Liver (tissue), 9 donors: ENCODE results near the gene VCP. TPM values are rescaled to one million over a fixed set of nuclear protein-coding genes. Genes with fewer than 3 reads are reported as not detected.
A peak's percentile ranks its signal among the peaks of the same experiment; 100 is the strongest.

Experiments
- DNase-seq: peaks from one replicate; pipeline ENCODE4 v3.0.0-alpha.2; 2017; ENCODE audit warnings: low spot score
- H3K27ac ChIP-seq, 2 donors: one replicate each; pipeline ENCODE4 v1.7.0; 2013; ENCODE audit warnings: inconsistent platforms in 2 of 2, low read length in 2 of 2, control low read depth in 1 of 2, low read depth in 1 of 2, mild to moderate bottlenecking in 1 of 2
- H3K27me3 ChIP-seq, 4 donors: one replicate each; pipeline versions ENCODE4 v1.6.1 to v1.7.0; 2013; ENCODE audit warnings: low read length in 3 of 4, inconsistent platforms in 1 of 4, mild to moderate bottlenecking in 1 of 4, moderate library complexity in 1 of 4; ENCODE audit not compliant: control insufficient read depth in 4 of 4, insufficient read depth in 4 of 4
- H3K36me3 ChIP-seq, 4 donors: one replicate each; pipeline versions ENCODE4 v1.6.1 to v1.7.0; 2013; ENCODE audit warnings: low read length in 3 of 4, mild to moderate bottlenecking in 3 of 4, low read depth in 1 of 4, moderate library complexity in 1 of 4; ENCODE audit not compliant: control insufficient read depth in 4 of 4, insufficient read depth in 3 of 4
- H3K4me1 ChIP-seq, 4 donors: one replicate each; pipeline versions ENCODE4 v1.6.1 to v1.7.0; 2013; ENCODE audit warnings: low read length in 3 of 4, mild to moderate bottlenecking in 3 of 4, moderate library complexity in 1 of 4; ENCODE audit not compliant: control insufficient read depth in 4 of 4, insufficient read depth in 4 of 4
- H3K4me3 ChIP-seq, 3 donors: one replicate each; pipeline versions ENCODE4 v1.6.1 to v1.7.0; 2013; ENCODE audit warnings: low read length in 3 of 3, control low read depth in 1 of 3, low read depth in 1 of 3, mild to moderate bottlenecking in 1 of 3
- H3K9ac ChIP-seq, 2 donors: one replicate each; pipeline ENCODE4 v1.7.0; 2013; ENCODE audit warnings: low read length in 2 of 2, mild to moderate bottlenecking in 2 of 2, moderate library complexity in 2 of 2, control low read depth in 1 of 2, low read depth in 1 of 2
- H3K9me3 ChIP-seq, 4 donors: one replicate each; pipeline versions ENCODE4 v1.6.1 to v1.7.0; 2013; ENCODE audit warnings: low read length in 3 of 4; ENCODE audit not compliant: control insufficient read depth in 4 of 4
- EGR1 ChIP-seq, 2 donors: IDR thresholded peaks; 2 replicates each; pipeline ENCODE4 v1.6.1; 2016 to 2018; ENCODE audit warnings: antibody characterized with exemption in 2 of 2, low read depth in 2 of 2
- FOXA1 ChIP-seq: IDR thresholded peaks from 2 replicates; pipeline ENCODE4 v1.6.1; 2016; ENCODE audit warnings: antibody characterized with exemption
- FOXA2 ChIP-seq: IDR thresholded peaks from 2 replicates; pipeline ENCODE4 v1.6.1; 2016; ENCODE audit warnings: antibody characterized with exemption
- HNF4G ChIP-seq: IDR thresholded peaks from 2 replicates; pipeline ENCODE4 v1.6.1; 2016; ENCODE audit warnings: antibody characterized with exemption
- JUND ChIP-seq, 2 donors: IDR thresholded peaks; 2 replicates each; pipeline ENCODE4 v1.6.1; 2016; ENCODE audit warnings: antibody characterized with exemption in 2 of 2
- SP1 ChIP-seq: IDR thresholded peaks from 2 replicates; pipeline ENCODE4 v1.6.1; 2018; ENCODE audit warnings: antibody characterized with exemption, mild to moderate bottlenecking
- TAF1 ChIP-seq: conservative IDR thresholded peaks from 2 replicates; pipeline ENCODE4 v1.6.1; 2016; ENCODE audit warnings: antibody characterized with exemption, mild to moderate bottlenecking
- WGBS: extraction: QIAGEN DNeasy Blood & Tissue Kit; methylation state at CpG from one replicate; pipeline ENCODE4 v1.1.7; 2013; 5-methylcytosine and 5-hydroxymethylcytosine counted together
- polyA plus RNA-seq, 2 donors: library from polyadenylated mRNA; stranded (reverse) in 1 of 2; unstranded in 1 of 2; fragments of 200-250 nt in 1 of 2; fragments of >200 nt in 1 of 2; fragmentation: Nextera tagmentation in 1 of 2; extraction: Ambion mirVana in 1 of 2; gene quantifications; one replicate each; pipeline versions ENCODE4 v1.2.1 to v1.2.3, GENCODE V29; 2013 to 2015
- total RNA-seq, 2 donors: library from RNA; depleted of rRNA; stranded (reverse); fragments of >200 nt; gene quantifications; one replicate each; pipeline ENCODE4 v1.2.3, GENCODE V29; 2014
- TF ChIP-seq, protein P1 (sequence below): IDR thresholded peaks from 2 replicates; pipeline ENCODE4 v1.6.1; 2016; ENCODE audit warnings: antibody characterized with exemption
- TF ChIP-seq, protein P2 (sequence below): fragments of 150-350 bp; IDR thresholded peaks from 2 replicates; pipeline ENCODE4 v1.5.1; 2017; ENCODE audit warnings: improper control_type of control experiment, low read depth, low read length; ENCODE audit not compliant: missing input control
- TF ChIP-seq, protein P3 (sequence below): IDR thresholded peaks from 2 replicates; pipeline ENCODE4 v1.6.1; 2016; ENCODE audit warnings: antibody characterized with exemption
- TF ChIP-seq, protein P4 (sequence below): IDR thresholded peaks from 2 replicates; pipeline ENCODE4 v1.6.1; 2016; ENCODE audit warnings: antibody characterized with exemption, mild to moderate bottlenecking
- donor health status: healthy.
- donor health status: healthy.
- donor health status: healthy.
- donor health status: healthy.
- donor health status: healthy.

VCP gene
- total and polyA plus RNA-seq, 4 donors = 57.6 to 248 (median 153) TPM

DNA sequence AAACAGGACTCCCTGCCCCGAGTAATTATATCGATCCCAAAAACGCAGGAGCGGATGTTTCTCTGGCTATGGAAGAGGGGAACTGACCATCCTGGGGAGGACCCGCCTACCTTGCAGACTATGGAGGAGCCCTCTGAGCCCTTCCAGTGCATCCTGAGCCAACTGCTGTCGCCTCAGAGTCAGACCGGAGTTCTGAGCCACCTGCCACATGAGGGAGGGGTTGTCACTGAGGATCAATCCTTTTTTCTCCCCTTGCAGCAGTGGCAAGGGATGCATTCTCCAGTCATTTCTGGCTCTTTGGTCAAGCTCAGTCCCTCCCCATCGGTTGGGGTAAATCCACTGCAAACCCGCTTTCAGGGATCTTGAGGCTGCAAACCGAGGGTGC is 6.6 kb upstream of the VCP start:
- no peak for DNase-seq
- Histone ChIP-seq H3K4me1 (peaks cover 2 to 17% (median 14%) of the 10 kb centered on the region in 4 donors), H3K4me3 (peak overlapping the region; percentile 88 to 95 (median 95)), H3K9ac (peak overlapping the region; percentile 4 to 8), H3K36me3 (peaks cover 0 to 5% (median 0%) of the 10 kb centered on the region in 4 donors), H3K9me3 (no peaks in the 10 kb centered on the region), H3K27me3 (no peaks in the 10 kb centered on the region), H3K27ac (peak overlapping the region; percentile 32 to 75)
- no peak for TF ChIP-seq JUND (IDR thresholded peaks at IDR 0.05)
- TF ChIP-seq, protein P1, sequence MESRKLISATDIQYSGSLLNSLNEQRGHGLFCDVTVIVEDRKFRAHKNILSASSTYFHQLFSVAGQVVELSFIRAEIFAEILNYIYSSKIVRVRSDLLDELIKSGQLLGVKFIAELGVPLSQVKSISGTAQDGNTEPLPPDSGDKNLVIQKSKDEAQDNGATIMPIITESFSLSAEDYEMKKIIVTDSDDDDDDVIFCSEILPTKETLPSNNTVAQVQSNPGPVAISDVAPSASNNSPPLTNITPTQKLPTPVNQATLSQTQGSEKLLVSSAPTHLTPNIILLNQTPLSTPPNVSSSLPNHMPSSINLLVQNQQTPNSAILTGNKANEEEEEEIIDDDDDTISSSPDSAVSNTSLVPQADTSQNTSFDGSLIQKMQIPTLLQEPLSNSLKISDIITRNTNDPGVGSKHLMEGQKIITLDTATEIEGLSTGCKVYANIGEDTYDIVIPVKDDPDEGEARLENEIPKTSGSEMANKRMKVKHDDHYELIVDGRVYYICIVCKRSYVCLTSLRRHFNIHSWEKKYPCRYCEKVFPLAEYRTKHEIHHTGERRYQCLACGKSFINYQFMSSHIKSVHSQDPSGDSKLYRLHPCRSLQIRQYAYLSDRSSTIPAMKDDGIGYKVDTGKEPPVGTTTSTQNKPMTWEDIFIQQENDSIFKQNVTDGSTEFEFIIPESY = no peak
- 18% methylated on average over 10 of the region's 10 CpGs for WGBS

DNA sequence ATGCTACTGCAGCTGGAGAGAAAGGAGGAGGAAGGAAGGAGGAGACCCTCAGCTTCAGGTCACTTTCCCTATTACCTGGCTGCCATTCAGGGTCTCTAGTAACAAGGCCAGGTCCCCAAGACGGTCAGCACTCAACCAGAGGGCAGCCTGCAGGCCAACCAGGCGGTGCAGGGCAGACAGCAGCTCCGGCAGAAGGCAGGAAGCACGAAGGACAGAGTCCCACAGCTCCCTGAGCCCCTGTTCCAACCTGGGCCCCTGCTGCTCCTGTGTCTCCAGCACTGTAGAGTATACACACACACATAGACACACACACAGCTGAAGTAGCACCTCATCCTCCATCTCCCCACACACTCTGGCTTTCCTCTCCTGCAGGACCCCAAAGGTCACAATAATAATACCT is 5.6 kb upstream of the VCP start:
- TF ChIP-seq, protein P2, sequence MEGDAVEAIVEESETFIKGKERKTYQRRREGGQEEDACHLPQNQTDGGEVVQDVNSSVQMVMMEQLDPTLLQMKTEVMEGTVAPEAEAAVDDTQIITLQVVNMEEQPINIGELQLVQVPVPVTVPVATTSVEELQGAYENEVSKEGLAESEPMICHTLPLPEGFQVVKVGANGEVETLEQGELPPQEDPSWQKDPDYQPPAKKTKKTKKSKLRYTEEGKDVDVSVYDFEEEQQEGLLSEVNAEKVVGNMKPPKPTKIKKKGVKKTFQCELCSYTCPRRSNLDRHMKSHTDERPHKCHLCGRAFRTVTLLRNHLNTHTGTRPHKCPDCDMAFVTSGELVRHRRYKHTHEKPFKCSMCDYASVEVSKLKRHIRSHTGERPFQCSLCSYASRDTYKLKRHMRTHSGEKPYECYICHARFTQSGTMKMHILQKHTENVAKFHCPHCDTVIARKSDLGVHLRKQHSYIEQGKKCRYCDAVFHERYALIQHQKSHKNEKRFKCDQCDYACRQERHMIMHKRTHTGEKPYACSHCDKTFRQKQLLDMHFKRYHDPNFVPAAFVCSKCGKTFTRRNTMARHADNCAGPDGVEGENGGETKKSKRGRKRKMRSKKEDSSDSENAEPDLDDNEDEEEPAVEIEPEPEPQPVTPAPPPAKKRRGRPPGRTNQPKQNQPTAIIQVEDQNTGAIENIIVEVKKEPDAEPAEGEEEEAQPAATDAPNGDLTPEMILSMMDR = no peak
- TF ChIP-seq FOXA2 (no peak), FOXA1 (no peak), TAF1 (no peak), HNF4G (no peak), SP1 (no peak), EGR1 (IDR thresholded peaks at IDR 0.05; ENCODE audit: low read depth in 2 of 2) (no peak)
- TF ChIP-seq, protein P3, sequence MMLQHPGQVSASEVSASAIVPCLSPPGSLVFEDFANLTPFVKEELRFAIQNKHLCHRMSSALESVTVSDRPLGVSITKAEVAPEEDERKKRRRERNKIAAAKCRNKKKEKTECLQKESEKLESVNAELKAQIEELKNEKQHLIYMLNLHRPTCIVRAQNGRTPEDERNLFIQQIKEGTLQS = no peak
- TF ChIP-seq, protein P4, sequence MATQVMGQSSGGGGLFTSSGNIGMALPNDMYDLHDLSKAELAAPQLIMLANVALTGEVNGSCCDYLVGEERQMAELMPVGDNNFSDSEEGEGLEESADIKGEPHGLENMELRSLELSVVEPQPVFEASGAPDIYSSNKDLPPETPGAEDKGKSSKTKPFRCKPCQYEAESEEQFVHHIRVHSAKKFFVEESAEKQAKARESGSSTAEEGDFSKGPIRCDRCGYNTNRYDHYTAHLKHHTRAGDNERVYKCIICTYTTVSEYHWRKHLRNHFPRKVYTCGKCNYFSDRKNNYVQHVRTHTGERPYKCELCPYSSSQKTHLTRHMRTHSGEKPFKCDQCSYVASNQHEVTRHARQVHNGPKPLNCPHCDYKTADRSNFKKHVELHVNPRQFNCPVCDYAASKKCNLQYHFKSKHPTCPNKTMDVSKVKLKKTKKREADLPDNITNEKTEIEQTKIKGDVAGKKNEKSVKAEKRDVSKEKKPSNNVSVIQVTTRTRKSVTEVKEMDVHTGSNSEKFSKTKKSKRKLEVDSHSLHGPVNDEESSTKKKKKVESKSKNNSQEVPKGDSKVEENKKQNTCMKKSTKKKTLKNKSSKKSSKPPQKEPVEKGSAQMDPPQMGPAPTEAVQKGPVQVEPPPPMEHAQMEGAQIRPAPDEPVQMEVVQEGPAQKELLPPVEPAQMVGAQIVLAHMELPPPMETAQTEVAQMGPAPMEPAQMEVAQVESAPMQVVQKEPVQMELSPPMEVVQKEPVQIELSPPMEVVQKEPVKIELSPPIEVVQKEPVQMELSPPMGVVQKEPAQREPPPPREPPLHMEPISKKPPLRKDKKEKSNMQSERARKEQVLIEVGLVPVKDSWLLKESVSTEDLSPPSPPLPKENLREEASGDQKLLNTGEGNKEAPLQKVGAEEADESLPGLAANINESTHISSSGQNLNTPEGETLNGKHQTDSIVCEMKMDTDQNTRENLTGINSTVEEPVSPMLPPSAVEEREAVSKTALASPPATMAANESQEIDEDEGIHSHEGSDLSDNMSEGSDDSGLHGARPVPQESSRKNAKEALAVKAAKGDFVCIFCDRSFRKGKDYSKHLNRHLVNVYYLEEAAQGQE = no peak
- TF ChIP-seq, protein P1 = no peak
- H3K9me3 ChIP-seq = no peaks in the 10 kb centered on the region
- H3K4me1 ChIP-seq = peaks cover 2 to 18% (median 14%) of the 10 kb centered on the region in 4 donors
- 80% methylated on average over 4 of the region's 4 CpGs for WGBS
- DNase-seq = no peak
- H3K36me3 ChIP-seq = peaks cover 0 to 5% (median 0%) of the 10 kb centered on the region in 4 donors
- no peak overlapping the region for H3K27ac ChIP-seq
- H3K4me3 ChIP-seq = no peak overlapping the region
- no peak overlapping the region for H3K9ac ChIP-seq
- no peaks in the 10 kb centered on the region for H3K27me3 ChIP-seq
